ENCODE data around the gene FAM83D. TPM values are rescaled to one million over a fixed set of nuclear protein-coding genes. Genes with fewer than 3 reads are reported as not detected.
"Not testable (repeated sequence)": the region's sequence is repeated elsewhere in the genome, so short reads cannot be mapped to it uniquely, and the experiment has no call there.

Gene FAM83D
- total and polyA plus RNA-seq, 2 of the 8 experiments (the other 6 are each of a cell fraction or from before 2014, with no cell fraction given): 60.9 to 62.6 TPM

- H3K56ac ChIP-seq (replicated peaks; ENCODE audit: insufficient read length, low read depth, low read length); CTCF ChIA-PET (ENCODE audit: partially characterized antibody); H4K8ac ChIP-seq (ENCODE audit: extremely low read depth, insufficient read depth, low read length); H3K27ac ChIP-seq (ENCODE audit: low read depth, low read length); H3K9ac ChIP-seq (replicated peaks in 1 of 4; ENCODE audit: extremely low read depth in 1 of 4, low read depth in 3 of 4, low read length in 3 of 4); H2BK20ac ChIP-seq (ENCODE audit: low read length); H3K4me3 ChIP-seq (ENCODE audit: extremely low read depth in 1 of 4, insufficient read depth in 2 of 4, low read depth in 3 of 4, low read length in 4 of 4); H4K91ac ChIP-seq (replicated peaks; ENCODE audit: insufficient read length, low read length); H4K20me1 ChIP-seq (replicated peaks in 1 of 2; ENCODE audit: control insufficient read depth in 1 of 2, insufficient read depth in 2 of 2, low read length in 2 of 2); H3K4me2 ChIP-seq (ENCODE audit: insufficient read depth in 1 of 2, low read depth in 2 of 2, low read length in 2 of 2); H2BK15ac ChIP-seq (ENCODE audit: low read length); H2BK12ac ChIP-seq (ENCODE audit: low read depth, low read length); H4K5ac ChIP-seq (ENCODE audit: insufficient read length, low read depth, low read length); H2BK120ac ChIP-seq (replicated peaks; ENCODE audit: low read depth, low read length); DNase-seq (ENCODE audit: low read depth in 1 of 2, low spot score in 2 of 2); H3K23me2 ChIP-seq (ENCODE audit: low read depth, low read length); H2AFZ ChIP-seq (ENCODE audit: low read length); FAIRE-seq; H3K4ac ChIP-seq (replicated peaks; ENCODE audit: insufficient read length, low read depth, low read length); H3K27me3 ChIP-seq (replicated peaks in 1 of 4; ENCODE audit: control insufficient read depth in 3 of 4, extremely low read depth in 1 of 4, insufficient read depth in 3 of 4, low read length in 3 of 4); H3K4me1 ChIP-seq (replicated peaks in 1 of 4; ENCODE audit: control insufficient read depth in 3 of 4, insufficient read depth in 4 of 4, low read length in 3 of 4); H3K14ac ChIP-seq (ENCODE audit: insufficient read length); H2AK5ac ChIP-seq (ENCODE audit: low read depth, low read length); H2BK5ac ChIP-seq (ENCODE audit: low read depth, low read length); H3K79me1 ChIP-seq (ENCODE audit: low read depth, low read length); H3K18ac ChIP-seq (ENCODE audit: extremely low read depth, low read length); H3K9me3 ChIP-seq (ENCODE audit: insufficient read depth in 2 of 2, low read depth in 1 of 2, low read length in 1 of 2); H3K36me3 ChIP-seq (ENCODE audit: control insufficient read depth in 2 of 4, insufficient read depth in 4 of 4, low read length in 3 of 4); H3K23ac ChIP-seq (ENCODE audit: insufficient read length): not testable (repeated sequence)
- H3K79me2 ChIP-seq (ENCODE audit: control insufficient read depth in 1 of 2, insufficient read depth in 2 of 2, low read length in 2 of 2): peaks cover 4 to 33% of the 10 kb centered on the region in 2 experiments; a peak in 3 of 4 replicates
- WGBS, 2 experiments (ENCODE audit: extremely low coverage in 1 of 2, insufficient coverage in 1 of 2, insufficient read length in 1 of 2, insufficient replicate concordance in 2 of 2, low coverage in 1 of 2, low lambda C conversion rate in 2 of 2, missing lambda C conversion rate in 1 of 2): 87% methylated on average over 9 of the region's 9 CpGs; no CpG with 5 or more reads in 1 of the 2 experiments
- POLR2A ChIA-PET (ENCODE audit: partially characterized antibody): interaction anchor here (2.8 to 6.0 kb wide), 2 partner anchors 21 to 33 kb away, joined by 18 to 56 read pairs; partner anchors contain the start of gene FAM83D
These were observed 34.0 kb downstream of the FAM83D start for GRCh38 chr20:38960187-38960687.
